ENCODE results near the gene DCAF4.

- TF ChIP-seq POLR2A (IDR thresholded peaks at IDR 0.05; ENCODE audit: low read depth, low read length) (no peak), POLR2AphosphoS5 (IDR thresholded peaks at IDR 0.05; ENCODE audit: low read depth, low read length) (no peak)
These were observed 34.6 kb upstream of the DCAF4 start for GRCh38 chr14:72891666-72892102.

Data from GM12892 (cell line).